GM20431 (cell line): ENCODE data around the gene CRTAC1.
"Not testable (repeated sequence)": the region's sequence is repeated elsewhere in the genome, so short reads cannot be mapped to it uniquely, and the experiment has no call there.

Experiments
- in situ Hi-C: fragments of 300-500 bp; cut with MseI, MboI; formaldehyde crosslinking; loops from one replicate; pipeline ENCODE4 v1.15.0; 2020; ENCODE audit warnings: low sequenced_read_pairs; ENCODE audit not compliant: unreplicated experiment

CRTAC1 gene

DNA sequence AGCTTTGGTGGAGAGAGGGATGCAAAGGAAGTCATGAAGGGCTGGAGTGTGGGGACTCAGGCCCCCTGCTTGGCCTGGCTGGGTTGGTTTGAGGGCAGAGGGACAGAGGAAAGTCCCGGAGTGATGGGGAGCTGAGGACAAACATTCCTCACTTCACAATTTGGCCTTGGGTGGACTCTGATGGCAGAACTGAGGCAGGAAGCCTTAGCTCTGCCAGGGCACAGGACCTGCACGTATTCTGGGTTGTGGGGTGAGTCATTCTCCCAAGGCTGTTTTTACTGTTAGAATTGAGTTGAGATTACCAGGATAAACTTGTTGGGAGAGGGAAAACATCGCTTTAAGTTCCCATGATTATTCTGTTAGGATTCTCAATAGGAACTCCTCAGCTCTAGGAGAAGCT, 178.1 kb downstream of the CRTAC1 start:
- in situ Hi-C loops: no loop called here

DNA sequence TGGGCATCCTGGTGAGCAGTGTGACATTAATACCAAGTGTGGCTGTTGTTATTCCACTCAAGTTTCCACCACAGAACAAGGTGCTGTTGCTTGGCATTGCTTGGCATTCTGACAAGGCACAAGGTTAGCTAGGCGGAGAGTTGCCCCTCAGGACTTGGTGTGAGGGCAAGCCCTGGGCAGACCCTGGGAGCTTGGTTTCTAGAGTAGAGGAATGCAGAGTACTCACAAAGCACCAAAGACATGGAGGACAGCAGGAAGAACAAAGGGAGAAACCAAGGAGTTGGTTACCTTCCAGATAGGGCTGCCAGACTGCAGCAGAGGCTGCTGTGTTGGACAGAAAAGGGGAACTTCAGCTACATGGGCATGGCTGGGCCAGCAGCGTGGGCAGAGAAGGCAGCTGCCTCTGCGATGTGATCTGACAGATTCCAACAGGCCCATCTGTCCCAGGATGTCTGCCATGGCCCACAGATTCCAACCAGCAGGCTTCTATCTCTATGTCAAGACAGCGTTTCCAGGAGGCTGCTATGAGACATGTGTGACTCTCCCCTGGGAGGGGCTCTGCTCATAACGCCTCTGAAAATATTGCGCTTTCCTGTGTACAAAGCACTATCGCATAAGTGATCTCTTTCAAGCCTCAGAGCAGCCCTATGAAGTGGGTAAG, 178.9 kb downstream of the CRTAC1 start:
- in situ Hi-C loops: no loop called here

GRCh38 chr10:97850446-97850845, 180.0 kb downstream of the CRTAC1 start:
- in situ Hi-C loops: no loop called here

DNA sequence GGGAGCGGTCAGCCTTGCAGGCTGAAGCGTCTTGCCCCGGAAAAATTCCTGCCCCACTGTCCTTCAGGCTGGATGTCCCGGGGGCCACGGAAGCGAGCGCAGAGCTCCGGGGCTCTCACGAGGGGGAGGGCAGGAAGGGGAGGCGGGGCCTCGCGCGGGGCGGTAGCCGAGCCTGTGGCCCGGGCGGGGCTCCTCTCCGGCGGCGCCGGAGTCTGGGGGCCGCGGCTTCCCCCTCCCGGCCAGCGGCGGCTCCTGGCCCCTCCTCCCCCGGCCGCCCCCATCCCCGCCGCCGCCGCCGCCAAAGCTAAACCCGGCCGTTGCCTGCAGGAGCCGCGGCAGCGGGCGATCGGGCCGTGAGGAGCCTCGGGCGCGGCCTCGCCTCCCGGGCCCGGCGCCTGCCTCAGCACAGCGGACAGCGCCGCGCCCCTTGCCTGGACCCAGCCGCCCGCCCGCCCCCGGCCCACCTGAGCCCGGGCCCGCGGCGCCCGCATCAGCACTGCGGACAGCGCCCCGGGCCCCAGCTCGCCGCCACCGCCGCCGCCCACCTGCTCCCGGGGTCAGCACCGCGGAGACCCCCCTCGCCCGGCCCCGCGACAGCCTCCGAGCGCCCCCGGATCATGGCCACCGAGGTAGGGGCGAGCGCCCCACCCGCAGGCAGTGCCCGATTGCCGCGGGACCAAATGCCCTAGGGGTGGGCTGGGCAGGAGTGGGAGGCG, 180.6 kb downstream of the CRTAC1 start, which contains the start of gene GOLGA7B:
GOLGA7B (plus strand) TSS at position 157 of the 716 bp plus-strand sequence; CDS start at position 618, 461 bp downstream.
- in situ Hi-C loops: no loop called here

DNA sequence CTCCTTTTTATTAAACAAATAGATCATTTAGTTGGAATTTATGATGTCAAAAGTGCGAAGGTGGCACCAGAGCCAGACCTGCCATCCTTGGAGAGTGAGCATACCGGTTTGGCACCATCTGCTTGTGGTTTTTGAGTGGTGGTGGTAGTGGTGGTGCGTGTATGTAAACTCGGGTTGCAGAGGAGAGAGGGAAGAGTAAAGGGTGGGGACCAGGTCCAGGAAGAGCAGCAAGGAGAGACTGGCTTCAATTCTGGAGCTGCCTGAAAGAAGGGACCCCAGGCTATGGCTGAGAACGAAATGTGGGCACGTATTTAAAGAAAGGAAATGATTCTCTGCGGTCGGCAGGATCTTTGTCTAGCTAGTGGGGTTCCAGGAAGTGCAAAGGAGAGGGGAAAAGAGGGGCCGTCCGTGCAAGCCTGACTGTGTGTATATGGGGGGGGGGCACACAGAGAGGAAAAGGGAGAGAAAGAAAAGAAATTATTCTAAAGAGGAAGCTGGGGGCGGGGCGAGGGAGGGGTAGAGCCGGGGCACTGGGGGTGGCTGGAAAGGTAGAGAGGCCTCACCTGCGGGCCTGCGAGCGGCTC, 181.2 kb downstream of the CRTAC1 start:
- in situ Hi-C loops: no loop called here

DNA sequence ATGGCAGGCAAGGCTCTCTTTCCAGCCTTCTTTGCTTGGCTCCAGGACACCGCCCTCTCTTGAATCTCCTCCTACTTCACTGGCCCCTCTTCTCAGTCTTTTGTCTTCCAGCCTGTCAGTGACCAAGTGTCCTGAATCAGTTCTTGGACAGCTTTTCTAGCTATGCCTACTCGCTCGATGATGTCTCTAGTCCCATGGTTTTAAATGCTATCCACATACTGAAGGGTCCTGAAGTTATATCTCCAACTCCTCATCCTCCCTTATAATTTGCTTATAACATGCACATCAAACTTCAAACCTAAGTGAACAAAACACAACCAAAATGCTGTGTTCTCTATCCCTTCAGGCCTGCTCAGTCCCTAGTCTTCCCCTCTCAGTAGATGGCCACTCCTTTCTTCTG, 185.7 kb downstream of the CRTAC1 start:
- in situ Hi-C loops: no loop called here

DNA sequence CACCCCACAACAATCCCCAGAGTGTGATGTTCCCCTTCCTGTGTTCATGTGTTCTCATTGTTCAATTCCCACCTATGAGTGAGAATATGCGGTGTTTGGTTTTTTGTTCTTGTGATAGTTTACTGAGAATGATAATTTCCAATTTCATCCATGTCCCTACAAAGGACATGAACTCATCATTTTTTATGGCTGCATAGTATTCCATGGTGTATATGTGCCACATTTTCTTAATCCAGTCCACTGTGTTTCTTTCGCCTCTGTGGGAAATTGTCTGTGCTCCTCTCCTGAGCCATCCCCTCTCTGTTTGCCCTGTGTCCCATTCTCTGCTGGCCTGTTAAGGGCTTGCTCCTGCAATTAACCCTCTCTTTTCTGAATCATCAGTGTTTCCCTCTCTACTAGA, 186.4 kb downstream of the CRTAC1 start:
- in situ Hi-C loops: not testable (repeated sequence)

GRCh38 chr10:97843281-97843671, 187.1 kb downstream of the CRTAC1 start:
- in situ Hi-C loops: no loop called here

GRCh38 chr10:97842656-97843280, 187.7 kb downstream of the CRTAC1 start:
- in situ Hi-C loops: no loop called here

DNA sequence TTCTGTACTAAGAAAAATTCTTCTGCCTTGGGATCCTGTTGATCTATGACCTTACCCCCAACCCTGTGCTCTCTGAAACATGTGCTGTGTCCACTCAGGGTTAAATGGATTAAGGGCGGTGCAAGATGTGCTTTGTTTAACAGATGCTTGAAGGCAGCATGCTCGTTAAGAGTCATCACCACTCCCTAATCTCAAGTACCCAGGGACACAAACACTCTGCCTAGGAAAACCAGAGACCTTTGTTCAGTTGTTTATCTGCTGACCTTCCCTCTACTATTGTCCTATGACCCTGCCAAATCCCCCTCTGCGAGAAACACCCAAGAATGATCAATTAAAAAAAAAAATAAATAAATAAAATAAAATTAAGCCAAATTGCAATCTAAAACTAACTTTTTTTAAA, 188.3 kb downstream of the CRTAC1 start:
- in situ Hi-C loops: not testable (repeated sequence)

GRCh38 chr10:97841166-97841565, 189.3 kb downstream of the CRTAC1 start:
- in situ Hi-C loops: not testable (repeated sequence)

GRCh38 chr10:97838091-97838490, 192.3 kb downstream of the CRTAC1 start:
- in situ Hi-C loops: no loop called here

GRCh38 chr10:97836446-97836845, 194.0 kb downstream of the CRTAC1 start:
- in situ Hi-C loops: no loop called here

GRCh38 chr10:97831259-97831658, 199.2 kb downstream of the CRTAC1 start:
- in situ Hi-C loops: no loop called here

- in situ Hi-C loops: no loop called here
Measured at GRCh38 chr10:97830064-97830463, 200.4 kb downstream of the CRTAC1 start.

- in situ Hi-C loops: no loop called here
Measured at GRCh38 chr10:97828721-97829120, 201.7 kb downstream of the CRTAC1 start.

- in situ Hi-C loops: no loop called here
Measured at GRCh38 chr10:97827702-97828291, 202.6 kb downstream of the CRTAC1 start.

DNA sequence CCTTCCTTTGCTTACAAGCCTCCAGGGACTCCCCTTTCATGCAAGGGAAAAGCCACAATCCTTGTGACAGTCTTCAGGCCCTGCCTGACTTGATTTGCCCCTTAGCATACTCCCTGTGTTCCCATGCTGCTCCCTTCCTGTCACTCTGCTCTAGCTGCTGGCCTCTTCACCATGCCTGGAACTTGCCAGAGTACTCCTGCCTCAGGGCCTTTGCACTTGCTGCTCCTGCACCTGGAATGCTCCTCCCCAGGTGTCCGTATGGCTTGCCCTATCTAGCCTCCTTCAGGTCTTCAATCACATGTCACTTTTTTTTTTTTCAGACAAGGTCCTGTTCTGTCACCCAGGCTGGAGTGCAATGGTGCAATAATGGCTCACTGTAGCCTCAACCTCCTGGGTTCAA, 203.5 kb downstream of the CRTAC1 start:
- in situ Hi-C loops: no loop called here

DNA sequence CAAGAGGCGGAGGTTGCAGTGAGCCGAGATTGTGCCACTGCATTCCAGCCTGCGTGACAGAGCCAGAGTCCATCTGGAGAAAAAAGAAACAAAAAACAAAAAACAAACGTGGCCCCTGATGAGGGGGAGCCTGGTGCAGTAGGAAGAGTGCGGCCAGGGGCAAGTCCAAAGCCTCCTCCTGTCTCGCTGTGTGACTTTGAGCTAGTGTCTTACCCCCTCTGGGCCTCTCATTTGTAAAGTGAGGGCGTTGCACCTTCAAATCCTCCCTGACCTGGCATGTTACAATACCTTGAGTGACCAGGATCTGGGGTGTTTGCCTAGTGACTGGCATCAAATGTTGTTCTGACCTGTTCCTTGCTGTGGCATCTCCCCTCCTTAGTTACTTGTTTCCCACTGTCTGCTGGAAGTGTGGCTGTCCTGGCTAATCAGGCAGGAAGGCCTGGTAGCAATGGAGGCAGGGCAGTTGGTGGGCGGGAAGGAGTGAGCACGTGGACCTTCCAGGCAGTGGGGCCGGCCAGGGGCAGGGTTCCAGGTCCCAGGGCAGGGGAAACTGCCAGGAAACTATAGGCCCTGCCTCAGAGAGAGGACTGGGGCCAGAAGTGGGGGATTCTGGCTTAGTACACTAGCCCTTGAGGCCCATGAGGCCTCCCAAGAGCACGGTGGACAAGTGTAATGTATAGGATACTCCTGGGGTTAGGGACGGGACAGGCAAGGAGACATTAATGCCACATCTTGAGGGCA, 205.2 kb downstream of the CRTAC1 start:
- in situ Hi-C loops: no loop called here

DNA sequence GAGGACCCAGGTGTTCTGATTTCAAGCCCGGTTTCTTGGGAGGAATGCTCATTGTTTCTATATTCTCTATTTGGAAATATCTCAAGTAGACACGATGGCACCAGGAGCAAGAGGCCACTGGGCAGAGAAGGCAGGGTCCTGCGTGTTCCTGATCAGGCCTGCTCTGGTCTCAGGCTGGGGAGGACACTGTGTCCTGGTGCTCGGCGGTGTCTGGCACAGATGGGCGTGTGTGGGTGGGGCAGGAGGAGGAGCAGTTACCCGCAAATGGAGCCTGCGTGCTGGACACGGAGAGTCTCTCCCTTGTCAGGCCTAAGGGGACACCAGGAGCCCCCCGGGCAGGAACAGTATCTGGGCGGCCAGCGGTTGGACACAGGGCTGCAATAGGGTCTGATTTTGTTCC, 206.7 kb downstream of the CRTAC1 start:
- in situ Hi-C loops: no loop called here
